Nephron progenitor cell (in vitro differentiated cells): ENCODE data around the gene IL15RA.

Experiments used
- DNase-seq: peaks from one replicate; pipeline ENCODE4 v3.0.0; 2021
- H3K27ac Mint-ChIP-seq: 2 replicates; pipeline ENCODE4 v1.8.0; 2021; ENCODE audit warnings: mild to moderate bottlenecking, moderate library complexity, mixed read lengths
- H3K27me3 Mint-ChIP-seq: 2 replicates; pipeline ENCODE4 v1.8.0; 2021; ENCODE audit warnings: mild to moderate bottlenecking, low read depth, mixed read lengths; ENCODE audit not compliant: poor library complexity
- H3K36me3 Mint-ChIP-seq: 2 replicates; pipeline ENCODE4 v1.8.0; 2021; ENCODE audit warnings: low read depth, mixed read lengths
- H3K4me1 Mint-ChIP-seq: 2 replicates; pipeline ENCODE4 v1.8.0; 2021; ENCODE audit warnings: mixed read lengths
- H3K4me3 Mint-ChIP-seq: 2 replicates; pipeline ENCODE4 v1.8.0; 2021; ENCODE audit warnings: mild to moderate bottlenecking, moderate library complexity, mixed read lengths
- H3K9me3 Mint-ChIP-seq: 2 replicates; pipeline ENCODE4 v1.8.0; 2021; ENCODE audit warnings: mild to moderate bottlenecking, moderate library complexity, mixed read lengths
- CTCF ChIP-seq: fragments of 200-600 bp; sonication (generic); IDR thresholded peaks from 2 replicates; pipeline ENCODE4 v1.5.0; 2021; ENCODE audit warnings: antibody characterized with exemption

The IL15RA gene

GRCh38 chr10:5945190-5945509 lies 32.2 kb downstream of the IL15RA start:
- Mint-ChIP-seq H3K27me3 (peaks cover 27% of the 10 kb centered on the region), H3K36me3 (no peaks in the 10 kb centered on the region), H3K27ac (no peak overlapping the region), H3K4me3 (no peak overlapping the region), H3K4me1 (peaks cover 52% of the 10 kb centered on the region), H3K9me3 (no peaks in the 10 kb centered on the region)
- TF ChIP-seq CTCF = no peak
- no peak for DNase-seq

GRCh38 chr10:5944389-5945189 lies 32.8 kb downstream of the IL15RA start:
- no peak for TF ChIP-seq CTCF
- no peak overlapping the region for H3K4me3 Mint-ChIP-seq
- H3K36me3 Mint-ChIP-seq = no peaks in the 10 kb centered on the region
- DNase-seq = no peak
- peaks cover 52% of the 10 kb centered on the region for H3K4me1 Mint-ChIP-seq
- peaks cover 27% of the 10 kb centered on the region for H3K27me3 Mint-ChIP-seq
- H3K27ac Mint-ChIP-seq = no peak overlapping the region
- no peaks in the 10 kb centered on the region for H3K9me3 Mint-ChIP-seq

- H3K4me3 Mint-ChIP-seq = no peak overlapping the region
- H3K9me3 Mint-ChIP-seq = no peaks in the 10 kb centered on the region
- TF ChIP-seq CTCF = no peak
- H3K36me3 Mint-ChIP-seq = peaks cover 5% of the 10 kb centered on the region
- peaks cover 23% of the 10 kb centered on the region for H3K27me3 Mint-ChIP-seq
- peaks cover 44% of the 10 kb centered on the region for H3K4me1 Mint-ChIP-seq
- no peak overlapping the region for H3K27ac Mint-ChIP-seq
- DNase-seq = peak; percentile 18
Measured at GRCh38 chr10:5943536-5943935, 33.8 kb downstream of the IL15RA start.

- no peak for TF ChIP-seq CTCF
- Mint-ChIP-seq H3K27ac (no peak overlapping the region), H3K27me3 (peaks cover 22% of the 10 kb centered on the region), H3K36me3 (peaks cover 16% of the 10 kb centered on the region), H3K9me3 (no peaks in the 10 kb centered on the region), H3K4me1 (peaks cover 44% of the 10 kb centered on the region), H3K4me3 (no peak overlapping the region)
- no peak for DNase-seq
Measured at GRCh38 chr10:5942474-5942873, 34.9 kb downstream of the IL15RA start.

- DNase-seq = no peak
- peaks cover 17% of the 10 kb centered on the region for H3K27me3 Mint-ChIP-seq
- no peak for TF ChIP-seq CTCF
- no peak overlapping the region for H3K27ac Mint-ChIP-seq
- H3K36me3 Mint-ChIP-seq = peaks cover 16% of the 10 kb centered on the region
- H3K4me3 Mint-ChIP-seq = no peak overlapping the region
- peaks cover 44% of the 10 kb centered on the region for H3K4me1 Mint-ChIP-seq
- no peaks in the 10 kb centered on the region for H3K9me3 Mint-ChIP-seq
Measured at GRCh38 chr10:5942001-5942400, 35.3 kb downstream of the IL15RA start.

- no peak for TF ChIP-seq CTCF
- peaks cover 14% of the 10 kb centered on the region for H3K27me3 Mint-ChIP-seq
- peaks cover 44% of the 10 kb centered on the region for H3K4me1 Mint-ChIP-seq
- no peak overlapping the region for H3K27ac Mint-ChIP-seq
- peak; percentile 22 for DNase-seq
- H3K36me3 Mint-ChIP-seq = peaks cover 18% of the 10 kb centered on the region
- H3K4me3 Mint-ChIP-seq = no peak overlapping the region
- H3K9me3 Mint-ChIP-seq = no peaks in the 10 kb centered on the region
Measured at GRCh38 chr10:5941579-5941978, 35.8 kb downstream of the IL15RA start.
